NK-92 (cell line): ENCODE measurements around the gene IL36RN.
"Not testable (repeated sequence)": the region's sequence is repeated elsewhere in the genome, so short reads cannot be mapped to it uniquely, and the experiment has no call there.

Experiments
- DNase-seq: peaks from one replicate; lab custom pipeline; 2025; ENCODE audit not compliant: unreplicated experiment; lab: John Stamatoyannopoulos, UW

The IL36RN gene

DNA sequence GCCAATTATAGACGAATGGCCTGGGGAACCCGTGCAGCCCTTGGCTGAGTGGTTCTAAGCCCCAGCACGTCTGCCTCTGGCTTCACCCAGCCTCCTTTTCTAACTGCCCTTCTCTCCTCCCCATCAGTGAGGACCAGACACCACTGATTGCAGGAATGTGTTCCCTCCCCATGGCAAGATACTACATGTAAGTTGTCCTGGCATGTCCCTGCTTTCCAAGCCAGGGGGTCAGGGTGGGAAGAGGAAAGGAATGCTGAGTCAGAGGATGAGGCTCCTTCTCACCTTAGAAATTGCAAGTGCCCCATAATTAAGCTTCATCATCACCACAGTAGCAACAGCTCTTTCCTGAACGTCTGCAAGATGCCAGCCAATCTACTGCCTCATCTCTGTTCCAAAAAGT, 13.6 kb downstream of the IL36RN start:
- DNase-seq = no peak

DNA sequence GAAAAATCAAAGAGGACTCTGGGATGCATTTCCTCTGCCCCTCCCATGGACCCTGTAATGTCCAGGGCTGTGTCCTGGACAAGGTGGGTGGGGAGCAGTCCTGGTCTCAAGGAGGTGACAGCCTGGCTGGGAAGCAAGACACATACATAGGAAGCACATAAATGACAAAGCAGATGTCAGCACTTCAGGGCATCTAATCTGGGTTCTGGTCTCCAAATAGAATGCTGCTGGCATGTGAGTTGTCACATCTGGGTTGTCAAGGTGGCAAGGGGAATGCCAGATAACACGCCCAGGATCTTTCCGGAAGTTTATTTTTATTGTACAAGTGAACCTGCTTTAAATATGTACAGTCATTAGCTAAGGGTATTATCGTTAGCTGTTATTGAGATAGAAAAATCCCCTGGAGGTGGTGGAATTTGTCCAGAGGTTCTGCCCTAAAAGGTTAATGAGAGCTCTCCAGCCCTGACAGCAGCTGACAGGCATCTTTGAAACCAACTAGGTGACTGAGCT, 14.4 kb downstream of the IL36RN start:
- DNase-seq = no peak

DNA sequence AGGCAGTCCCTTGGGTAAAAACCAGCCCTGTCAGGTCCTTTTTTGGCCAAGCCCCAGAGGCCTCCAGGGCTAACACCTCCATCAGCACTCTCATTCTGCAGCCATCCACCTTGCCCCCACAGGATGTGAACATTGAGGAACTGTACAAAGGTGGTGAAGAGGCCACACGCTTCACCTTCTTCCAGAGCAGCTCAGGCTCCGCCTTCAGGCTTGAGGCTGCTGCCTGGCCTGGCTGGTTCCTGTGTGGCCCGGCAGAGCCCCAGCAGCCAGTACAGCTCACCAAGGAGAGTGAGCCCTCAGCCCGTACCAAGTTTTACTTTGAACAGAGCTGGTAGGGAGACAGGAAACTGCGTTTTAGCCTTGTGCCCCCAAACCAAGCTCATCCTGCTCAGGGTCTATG, 16.0 kb downstream of the IL36RN start:
- no peak for DNase-seq

DNA sequence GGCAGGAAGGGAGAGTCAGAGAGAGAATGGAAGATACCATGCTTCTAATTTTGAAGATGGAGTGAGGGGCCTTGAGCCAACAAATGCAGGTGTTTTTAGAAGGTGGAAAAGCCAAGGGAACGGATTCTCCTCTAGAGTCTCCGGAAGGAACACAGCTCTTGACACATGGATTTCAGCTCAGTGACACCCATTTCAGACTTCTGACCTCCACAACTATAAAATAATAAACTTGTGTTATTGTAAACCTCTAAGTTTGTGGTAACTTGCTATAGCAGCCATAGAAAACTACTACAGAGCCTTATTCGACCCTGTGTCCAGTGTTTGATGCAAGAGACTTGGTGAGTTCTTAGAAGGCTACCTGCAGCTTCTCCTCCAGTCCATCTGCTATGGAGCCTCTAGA, 16.6 kb downstream of the IL36RN start:
- DNase-seq = no peak

DNA sequence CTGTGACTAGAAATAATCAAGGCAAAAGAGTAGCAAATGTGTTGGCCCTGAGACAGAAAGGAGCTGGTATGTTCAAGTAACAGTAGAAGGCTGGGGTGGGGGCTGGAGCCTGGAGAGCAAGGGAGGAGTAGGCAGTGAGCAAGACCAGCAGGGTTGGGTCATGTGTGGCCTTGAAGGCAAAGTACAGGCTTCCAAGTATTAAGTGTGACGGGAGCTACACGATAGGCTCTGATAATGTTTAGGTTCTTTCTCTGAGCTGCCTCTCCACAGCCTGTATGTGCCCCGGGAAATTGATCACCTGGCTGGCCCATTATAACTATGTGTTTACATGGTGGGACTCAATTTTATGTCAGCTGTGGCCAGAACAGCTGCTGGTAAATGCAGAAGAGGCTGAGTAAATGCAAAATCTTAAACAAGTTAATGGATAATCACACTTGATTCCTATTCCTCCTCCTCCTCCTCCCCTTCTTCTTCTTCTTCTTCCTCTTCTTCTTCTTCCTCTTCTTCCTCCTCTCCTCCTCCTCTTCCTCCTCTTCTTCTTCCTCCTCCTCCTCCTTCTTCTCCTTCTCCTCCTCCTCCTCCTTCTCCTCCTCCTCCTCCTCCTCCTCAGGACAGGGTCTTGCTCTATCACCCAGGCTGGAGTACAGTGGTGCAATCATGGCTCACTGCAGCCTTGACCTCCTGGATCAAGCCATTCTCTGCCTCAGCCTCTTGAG, 18.1 kb downstream of the IL36RN start:
- no peak for DNase-seq

DNA sequence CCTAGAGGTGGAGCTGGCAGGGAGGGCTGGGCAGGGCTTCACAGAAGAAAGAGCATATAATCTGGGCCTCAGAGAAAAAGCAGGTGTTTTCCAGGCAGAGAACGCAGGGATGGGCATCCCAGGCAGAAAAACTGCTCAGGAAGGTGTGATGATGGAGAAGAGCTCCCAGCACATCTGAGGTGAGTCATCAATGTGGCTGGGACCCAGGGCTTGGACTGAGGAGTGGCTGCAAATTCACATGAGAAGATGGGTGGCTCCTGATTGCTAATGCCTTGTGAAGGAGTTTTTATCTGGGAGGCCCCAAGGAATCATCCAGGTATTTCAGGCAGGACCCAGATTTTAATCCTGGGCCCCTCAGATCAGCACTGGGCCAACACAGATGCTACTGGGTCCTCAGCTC, 18.9 kb downstream of the IL36RN start:
- DNase-seq = no peak

DNA sequence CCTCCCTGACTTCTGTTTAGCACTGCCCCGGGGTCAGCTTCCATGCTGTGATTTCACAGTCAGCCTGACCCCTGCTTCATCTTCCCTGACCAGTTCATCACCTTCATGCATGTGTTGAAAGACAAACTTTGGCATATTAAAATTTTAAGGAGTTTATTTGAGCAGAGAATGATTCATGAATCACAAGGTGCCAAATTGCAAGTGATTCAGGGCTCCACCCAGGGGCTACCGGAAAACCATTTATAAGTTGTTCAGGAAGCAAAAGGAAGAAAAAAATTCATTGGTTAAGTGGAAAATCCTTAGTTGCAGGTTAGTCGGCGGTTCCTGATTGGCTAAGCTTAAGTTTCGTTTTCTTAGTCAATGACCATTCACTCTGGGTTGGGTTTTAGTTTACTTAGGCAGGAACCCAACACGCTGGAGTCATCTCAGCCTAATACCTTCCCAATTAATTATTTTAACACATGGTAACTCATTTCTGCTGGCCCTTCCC, 19.4 kb downstream of the IL36RN start:
- DNase-seq = no peak

DNA sequence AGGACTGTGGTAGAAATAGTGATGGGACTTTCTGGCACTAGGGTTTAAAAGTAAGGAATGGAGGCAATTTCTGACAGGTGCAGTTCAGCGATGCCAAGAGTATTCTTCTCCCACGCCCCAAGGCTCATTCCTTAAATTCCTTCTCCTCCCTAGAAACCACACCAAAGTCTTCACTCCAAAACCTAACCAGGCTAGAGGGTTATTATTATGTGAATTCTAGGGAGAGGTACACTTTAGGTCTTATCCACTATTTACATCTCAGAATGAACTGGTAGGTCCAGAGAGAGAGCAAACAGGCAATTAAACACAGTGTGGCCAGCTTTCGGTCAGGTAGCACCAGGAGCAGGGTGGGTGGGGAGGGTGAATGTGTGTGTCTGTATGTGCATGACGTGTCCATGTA, 20.1 kb downstream of the IL36RN start:
- DNase-seq = no peak

DNA sequence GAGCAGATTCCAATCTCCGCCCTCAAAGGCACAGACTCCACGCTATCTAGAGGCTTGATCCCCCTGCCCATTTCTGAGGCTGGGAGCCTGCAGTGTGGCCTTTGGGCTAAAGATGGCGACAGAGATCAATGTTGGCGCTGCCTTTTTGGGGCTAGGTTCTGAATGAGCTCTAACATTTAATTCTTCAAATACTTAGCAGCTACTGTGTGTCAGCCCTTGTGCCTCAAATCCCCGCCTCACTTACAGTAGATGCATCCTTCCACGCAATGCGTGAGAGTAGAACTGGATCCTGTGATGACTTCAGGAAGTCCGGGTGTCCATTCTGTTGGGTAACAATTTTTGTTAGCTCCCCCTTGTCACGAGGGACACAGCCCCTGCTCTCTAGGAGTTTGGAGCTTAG, 21.1 kb downstream of the IL36RN start:
- no peak for DNase-seq

DNA sequence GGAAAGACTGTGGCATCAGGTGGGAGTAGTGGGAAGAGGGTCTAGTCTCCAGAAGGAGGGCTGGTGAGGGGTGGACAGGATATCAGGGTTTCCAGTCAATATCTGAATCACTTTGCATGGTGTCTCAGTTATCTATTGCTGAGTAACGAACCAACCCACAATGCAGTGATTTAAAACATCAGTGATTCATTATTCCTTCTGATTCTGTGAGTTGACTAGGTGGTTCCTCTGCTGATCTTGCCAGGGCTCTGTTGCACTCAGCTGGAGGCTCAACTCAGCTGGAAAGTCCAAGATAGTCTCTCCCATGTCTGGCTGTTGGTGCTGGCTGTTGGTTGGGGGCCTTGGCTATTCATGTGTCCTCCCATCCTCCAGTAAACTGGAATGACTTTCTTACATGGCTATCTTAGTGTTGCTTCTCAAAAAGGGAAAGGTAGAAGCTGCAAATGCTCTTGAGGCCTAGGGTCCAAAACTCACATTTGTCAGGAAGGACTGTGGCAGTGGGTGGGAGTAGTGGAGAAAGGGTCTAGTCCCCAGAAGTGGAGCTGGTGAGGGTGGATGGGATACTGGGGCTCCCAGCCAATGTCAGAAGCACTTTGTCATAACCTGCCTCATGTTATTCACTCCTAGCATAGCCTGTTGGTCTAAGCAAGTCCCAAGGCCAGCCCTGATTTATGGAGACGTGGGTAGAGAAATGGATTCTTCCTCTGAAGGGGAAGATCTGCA, 22.7 kb downstream of the IL36RN start:
- no peak for DNase-seq

DNA sequence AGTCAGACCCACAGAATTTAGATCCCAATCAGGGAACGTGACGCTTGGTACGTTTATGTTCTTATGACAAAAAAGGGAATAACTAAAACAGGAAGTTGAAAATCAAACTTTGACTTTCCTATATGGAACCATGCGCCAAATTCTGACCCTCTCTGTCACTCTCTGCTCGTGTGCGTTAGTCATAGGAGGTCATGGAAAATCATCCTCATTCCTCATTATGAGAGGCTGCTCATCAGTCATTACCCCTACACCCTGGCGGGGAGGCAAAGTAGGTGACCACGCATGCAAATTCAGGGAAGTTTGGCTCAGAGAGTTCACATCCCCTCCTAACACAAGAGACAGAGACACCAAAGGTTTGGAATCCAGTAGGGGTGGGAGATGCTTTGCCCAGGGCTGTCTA, 24.3 kb downstream of the IL36RN start:
- DNase-seq = no peak

DNA sequence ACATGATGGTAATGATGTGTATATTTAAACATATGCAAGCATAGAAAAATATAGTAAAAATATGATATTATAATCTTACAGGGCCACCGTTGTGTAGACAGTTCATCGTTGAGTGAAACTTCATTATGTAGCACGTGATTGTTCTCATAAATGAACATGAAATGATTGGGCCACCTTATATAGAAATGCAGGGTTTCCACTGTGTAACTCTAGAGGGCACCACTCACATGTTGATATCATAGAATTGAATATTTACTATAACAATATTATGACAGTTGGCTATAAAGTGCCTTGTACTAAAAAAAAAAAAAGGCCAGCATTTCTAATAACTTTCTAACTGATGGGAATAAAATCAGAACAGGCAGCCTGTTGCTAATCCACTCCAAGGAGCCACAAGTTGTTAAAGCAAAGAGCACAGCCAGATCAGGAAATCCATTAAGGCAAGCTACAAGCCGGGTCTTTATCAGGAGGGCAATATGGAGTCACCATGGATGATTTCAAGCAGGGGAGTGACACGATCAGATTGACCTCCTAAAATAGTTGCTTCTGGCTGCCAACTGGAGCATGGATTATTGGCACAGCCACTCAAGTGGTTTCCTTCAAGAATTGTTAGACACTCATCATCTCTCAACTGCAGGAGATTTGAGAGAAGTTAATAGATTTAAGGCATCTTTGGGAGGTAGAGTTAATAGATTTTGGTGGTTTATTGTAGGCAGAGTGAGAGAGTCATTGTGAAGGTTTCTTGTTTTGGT, 25.4 kb downstream of the IL36RN start:
- no peak for DNase-seq

DNA sequence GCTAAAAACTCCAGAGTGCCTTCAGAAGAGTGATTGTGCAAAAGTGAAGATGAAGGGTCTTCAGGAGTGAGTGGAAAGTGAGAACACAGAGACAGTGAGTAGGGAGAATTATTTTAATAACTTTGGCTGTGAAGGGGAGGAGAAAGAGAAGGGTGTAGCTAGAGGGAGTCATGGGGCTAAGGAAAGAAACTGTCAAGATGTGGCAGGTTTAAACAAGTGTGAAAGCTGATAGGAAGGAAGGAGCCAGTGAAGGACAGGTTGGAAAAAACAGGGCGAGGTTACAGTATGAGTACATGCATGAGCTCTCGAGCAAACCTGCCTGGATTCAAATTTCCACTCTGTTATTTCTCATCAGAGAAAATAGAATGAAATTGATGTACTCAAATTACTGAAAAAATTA, 26.5 kb downstream of the IL36RN start:
- no peak for DNase-seq

DNA sequence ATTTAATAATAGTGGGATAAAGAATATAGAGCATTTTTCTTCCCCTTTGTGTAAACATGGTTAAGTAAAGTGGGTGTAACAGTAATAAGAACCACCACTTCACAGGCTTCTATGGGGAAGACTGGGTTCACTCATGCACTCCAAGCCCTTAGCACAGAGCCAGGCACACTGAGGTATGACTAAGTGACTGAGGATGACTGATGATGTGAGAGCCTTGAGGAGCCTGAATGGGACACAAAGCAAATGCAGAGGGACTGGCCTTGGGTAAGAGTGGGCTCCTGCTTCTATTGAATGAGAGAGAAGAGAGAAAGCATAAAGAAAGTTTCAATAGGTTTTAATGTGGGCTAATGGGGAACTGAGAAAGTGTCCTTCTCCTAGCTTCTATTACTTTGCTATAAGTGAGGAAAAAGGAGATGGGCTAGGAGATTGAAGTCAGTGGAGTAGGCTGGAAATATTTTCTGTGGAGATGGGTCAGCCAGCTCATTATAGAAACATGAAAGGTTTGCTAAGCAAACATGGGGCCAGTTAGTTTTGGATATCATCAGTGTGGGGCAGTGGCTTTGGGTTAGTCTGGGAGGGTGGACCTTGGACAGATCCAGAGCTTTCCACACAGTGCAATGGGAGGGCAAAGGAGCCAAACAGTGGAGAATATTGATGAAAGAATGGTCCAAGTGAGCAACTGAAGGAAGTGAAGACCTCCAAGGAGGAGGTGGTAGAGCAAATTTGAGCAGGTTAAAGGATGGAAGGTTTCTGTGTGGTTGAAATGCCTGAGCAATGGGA, 29.4 kb downstream of the IL36RN start:
- no peak for DNase-seq

DNA sequence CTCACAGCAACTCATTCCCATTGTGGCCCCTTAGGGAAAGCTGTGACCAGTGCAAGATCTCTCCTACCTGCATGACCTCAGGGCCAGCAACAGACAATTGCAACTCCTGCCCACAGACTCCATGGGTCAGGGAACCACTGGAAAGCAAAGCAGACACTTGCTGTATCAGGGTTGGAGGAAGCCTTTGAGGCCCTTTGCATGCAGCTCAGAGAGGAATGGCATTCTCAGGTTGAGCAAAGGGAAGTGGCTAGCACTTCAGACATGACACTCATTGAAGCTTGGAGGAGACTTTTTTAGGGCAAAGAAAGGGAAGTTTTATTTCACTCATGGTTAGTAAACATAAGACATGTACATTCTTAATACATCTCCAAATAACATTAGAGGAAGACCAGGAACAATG, 30.9 kb downstream of the IL36RN start:
- no peak for DNase-seq

DNA sequence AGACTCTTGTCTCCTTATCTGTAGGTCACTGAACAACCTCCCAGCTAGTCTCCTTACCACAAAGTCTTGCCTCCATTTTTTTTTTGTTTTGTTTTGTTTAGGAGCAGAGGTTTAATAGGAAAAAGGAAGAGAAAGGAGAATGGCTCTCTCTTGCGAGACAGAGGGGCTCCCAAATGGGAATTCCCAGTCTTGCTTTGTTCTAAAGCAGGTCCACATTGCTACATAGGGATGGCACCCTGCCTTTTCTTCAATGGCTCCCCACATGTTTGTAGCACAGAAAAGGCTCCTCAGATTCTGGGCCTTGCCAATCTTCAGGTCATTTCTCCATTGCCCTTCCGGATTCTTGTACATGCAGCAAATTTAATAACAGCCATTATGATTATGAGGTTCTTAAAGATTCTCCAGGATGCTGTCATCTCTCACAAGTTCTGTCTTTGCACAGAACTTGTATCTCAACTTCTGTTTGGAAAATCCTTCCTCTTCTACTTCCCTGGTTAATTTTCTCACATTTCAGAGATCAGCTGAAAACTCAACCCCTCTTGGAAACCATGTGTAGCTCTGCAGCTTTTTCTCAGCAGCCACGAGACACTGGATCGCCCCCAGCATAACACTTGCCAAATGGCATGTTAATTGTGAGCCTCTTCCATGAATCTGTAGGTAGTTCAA, 32.4 kb downstream of the IL36RN start:
- no peak for DNase-seq

DNA sequence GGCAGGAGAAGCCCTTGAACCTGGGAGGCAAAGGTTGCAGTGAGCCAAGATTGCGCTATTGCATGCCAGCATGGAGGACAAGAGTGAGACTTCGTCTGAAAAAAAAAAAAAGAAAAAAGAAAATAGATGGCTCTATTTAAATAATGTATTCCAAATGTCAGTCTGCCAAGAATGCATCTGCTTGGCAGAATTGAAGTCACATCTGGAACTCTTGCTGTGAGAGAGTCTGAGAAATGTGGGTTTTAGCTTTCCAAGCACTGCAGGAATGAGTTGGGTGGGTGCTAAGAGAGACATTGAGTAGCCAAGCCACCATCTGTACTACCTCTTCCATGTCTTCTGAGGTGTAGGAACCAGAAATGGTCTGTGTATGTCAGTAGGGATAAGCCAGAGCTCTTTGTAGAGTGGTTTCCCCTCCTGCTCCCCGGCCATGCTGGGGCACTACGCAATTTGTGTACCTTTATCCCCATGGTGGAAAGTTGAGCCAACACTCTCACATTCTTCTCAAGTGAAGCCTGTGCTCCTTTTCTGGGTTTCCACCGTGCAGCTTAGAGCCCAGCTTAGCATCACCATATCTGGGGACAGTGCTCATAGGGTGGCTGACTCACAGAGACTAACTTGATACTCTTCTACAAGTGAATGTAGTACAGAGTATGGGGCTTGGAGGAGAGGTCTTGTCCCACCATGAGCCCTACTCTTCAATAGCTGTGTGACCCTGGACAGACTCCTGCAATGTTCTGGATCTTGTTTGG, 34.0 kb downstream of the IL36RN start:
- no peak for DNase-seq

DNA sequence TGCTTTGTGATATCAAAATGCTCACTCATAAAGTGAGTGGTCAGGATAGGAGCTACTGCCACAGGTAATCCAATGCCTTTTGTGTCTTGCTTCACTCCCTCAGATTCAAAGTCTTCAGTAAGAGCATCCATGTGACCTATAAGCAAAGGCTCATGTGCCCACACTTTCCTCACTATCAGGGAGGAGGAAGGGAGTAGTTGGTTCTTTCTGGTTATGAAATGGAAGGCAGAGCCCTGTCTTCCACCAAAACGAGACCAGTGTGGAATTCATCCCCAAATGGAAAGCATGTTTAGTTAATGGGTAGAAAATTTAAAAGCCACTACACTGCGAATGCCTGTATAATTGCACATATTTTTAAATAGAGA, 34.6 kb downstream of the IL36RN start:
- DNase-seq = no peak

DNA sequence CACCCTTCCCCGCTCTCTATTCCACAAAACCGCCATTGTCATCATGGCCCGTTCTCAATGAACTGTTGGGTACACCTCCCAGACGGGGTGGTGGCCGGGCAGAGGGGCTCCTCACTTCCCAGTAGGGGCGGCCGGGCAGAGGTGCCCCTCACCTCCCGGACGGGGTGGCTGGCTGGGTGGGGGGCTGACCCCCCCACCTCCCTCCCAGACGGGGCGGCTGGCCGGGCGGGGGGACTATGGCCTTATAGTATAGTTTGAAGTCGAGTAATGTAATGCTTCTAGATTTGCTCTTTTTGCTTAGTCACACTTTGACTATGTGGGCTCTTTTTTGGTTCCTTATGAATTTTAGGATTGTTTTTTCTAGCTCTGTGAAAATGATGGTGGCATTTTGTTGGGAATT, 37.3 kb downstream of the IL36RN start:
- DNase-seq = not testable (repeated sequence)
